Fibroblast of the conjunctiva (primary cell): Measurements from ENCODE around the gene TRAPPC3L.

Experiments
- DNase-seq: peaks from one replicate; pipeline ENCODE4 v3.0.0-alpha.2; 2010; ENCODE audit warnings: low read depth

Gene TRAPPC3L

GRCh38 chr6:116465246-116465645 is 80.2 kb downstream of the TRAPPC3L start:
- no peak for DNase-seq

DNA sequence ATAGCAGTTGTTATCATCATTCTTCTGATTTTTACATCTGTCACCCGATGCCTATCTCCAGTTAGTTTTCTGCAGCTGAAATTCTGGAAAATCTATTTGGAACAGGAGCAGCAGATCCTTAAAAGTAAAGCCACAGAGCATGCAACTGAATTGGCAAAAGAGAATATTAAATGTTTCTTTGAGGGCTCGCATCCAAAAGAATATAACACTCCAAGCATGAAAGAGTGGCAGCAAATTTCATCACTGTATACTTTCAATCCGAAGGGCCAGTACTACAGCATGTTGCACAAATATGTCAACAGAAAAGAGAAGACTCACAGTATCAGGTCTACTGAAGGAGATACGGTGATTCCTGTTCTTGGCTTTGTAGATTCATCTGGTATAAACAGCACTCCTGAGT is 82.2 kb downstream of the TRAPPC3L start:
- no peak for DNase-seq

DNA sequence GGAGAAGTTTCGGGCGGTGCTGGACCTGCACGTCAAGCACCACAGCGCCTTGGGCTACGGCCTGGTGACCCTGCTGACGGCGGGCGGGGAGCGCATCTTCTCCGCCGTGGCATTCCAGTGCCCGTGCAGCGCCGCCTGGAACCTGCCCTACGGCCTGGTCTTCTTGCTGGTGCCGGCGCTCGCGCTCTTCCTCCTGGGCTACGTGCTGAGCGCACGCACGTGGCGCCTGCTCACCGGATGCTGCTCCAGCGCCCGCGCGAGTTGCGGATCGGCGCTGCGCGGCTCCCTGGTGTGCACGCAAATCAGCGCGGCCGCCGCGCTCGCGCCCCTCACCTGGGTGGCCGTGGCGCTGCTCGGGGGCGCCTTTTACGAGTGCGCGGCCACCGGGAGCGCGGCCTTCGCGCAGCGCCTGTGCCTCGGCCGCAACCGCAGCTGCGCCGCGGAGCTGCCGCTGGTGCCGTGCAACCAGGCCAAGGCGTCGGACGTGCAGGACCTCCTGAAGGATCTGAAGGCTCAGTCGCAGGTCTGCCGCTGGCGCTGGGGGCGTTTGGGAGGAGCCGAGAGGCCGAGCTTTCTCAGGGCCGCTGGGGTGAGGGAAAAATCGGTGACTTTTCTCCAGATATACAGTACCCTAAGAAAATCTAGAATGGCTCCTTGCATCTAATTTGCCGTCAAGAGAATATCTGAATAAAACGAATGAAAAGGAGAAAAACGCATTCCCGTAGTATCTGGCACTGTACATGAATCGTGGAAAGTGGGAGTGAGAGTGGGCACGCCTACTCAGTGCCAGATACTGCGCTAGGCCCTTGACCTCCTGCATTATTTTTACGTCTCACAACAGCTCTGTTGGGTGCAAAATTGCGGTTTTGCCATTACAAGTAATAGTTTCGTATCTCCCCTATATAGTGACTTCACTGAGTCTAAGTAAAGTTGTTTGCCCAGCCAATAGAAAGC is 83.3 kb downstream of the TRAPPC3L start:
- no peak for DNase-seq

GRCh38 chr6:116461331-116461931 is 84.1 kb downstream of the TRAPPC3L start, which contains the start of gene CALHM6:
TSS of gene CALHM6 (plus strand) at chr6:116461375. CDS start at chr6:116461930, 555 bp downstream.
- no peak for DNase-seq

DNA sequence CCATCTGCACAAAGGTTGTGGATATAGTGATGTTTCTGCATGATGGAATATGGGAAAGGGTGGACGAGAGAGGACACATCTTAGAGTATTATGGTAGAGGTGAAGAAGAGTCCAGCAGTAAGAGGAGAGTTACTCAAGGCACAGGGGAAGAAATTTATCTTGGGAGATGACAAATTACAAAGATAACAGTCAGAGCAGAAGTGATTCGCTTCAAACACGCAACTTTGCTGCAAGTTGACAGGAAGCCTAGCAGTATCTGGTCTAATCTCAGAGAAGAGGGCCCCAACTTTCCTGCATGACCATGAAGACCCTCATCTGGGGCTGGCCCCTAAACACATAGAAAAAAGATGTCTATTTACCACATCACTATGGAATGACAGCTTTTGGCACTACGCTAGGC is 85.6 kb downstream of the TRAPPC3L start:
- no peak for DNase-seq

GRCh38 chr6:116458264-116458663 is 87.2 kb downstream of the TRAPPC3L start:
- DNase-seq = no peak

- DNase-seq = no peak
These were observed 88.6 kb downstream of the TRAPPC3L start for GRCh38 chr6:116456927-116457326.

DNA sequence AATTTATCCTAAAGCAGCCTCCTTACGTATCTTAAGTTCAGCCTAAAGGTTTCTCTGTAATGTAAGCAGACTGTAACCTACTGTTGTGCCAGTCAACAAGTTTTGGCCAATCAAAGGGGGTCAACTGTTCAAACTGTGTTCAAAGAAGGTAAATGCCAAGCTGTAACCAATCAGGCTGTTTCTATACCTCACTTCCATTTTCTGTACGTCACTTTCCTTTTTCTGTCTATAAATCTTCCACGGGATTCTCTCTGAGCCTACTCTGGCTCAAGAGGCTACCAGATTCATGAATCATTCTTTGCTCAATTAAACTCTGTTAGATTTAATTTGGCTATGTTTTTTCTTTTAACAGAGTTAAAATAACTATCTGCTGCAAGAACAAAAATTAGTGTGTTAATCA is 89.4 kb downstream of the TRAPPC3L start:
- no peak for DNase-seq

- DNase-seq = no peak
These were observed 93.0 kb downstream of the TRAPPC3L start for GRCh38 chr6:116452531-116452930.

DNA sequence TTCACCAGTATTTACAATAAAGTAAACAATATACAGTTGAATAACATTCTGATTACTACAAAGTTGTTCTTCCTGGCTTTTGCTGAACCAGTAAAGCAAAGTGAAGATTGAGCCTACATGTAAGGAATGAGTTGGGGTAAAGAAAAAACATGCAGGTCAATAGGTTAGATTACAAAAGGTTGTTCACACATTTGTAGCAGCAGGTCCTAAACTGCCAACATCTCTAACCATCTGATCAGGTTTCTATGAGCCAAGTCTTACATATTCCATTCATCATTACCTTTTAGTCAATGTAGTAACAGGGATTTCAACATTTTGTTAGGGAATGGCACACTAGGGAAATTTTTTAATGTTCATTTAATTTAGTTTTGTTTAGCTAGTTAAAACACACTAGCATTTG is 93.6 kb downstream of the TRAPPC3L start:
- no peak for DNase-seq

DNA sequence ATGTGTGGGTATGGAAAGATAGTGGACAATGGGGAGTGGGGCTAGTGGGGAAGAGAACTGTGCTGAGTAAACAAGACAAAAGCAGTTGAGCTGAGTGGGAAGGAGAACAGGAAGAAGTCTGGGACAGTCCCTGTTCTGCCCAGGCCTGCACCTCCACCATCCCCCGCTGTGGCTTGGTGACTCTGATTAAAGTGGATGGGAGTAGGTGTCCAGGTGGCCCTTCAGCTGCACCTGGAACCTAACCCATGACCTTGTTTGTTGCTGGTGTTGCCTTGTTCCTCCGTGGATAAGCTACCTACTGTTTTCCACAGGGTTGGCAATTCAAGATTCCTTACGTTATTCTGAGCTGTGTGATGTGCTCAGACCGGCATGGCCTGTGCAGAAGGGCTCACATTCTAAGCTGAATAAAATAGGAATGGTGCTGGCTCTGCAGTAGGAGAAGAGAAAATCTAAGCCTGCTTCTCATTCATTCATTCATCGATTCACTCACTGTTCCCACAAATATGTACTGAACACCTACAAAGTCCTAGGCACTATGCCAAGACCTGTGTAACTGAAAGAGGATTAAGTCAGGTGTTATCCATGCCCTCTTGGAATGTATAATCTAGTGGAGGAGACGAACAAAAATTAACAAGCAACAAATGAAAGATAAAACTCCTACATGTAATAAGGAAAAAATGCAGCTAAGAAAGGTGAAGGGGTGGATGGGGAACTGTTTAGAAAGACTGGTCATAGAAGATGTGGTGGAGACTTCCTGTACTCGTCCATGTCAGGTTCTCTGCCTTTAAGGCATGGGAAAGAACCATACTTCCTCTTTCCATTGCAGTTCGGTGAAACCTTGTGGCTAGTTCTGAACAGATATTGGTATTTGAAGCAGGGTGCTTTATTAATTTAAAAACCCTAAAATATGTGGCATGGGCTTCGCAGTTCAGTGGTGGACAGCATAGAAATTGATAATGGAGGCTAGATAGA is 94.4 kb downstream of the TRAPPC3L start:
- no peak for DNase-seq

DNA sequence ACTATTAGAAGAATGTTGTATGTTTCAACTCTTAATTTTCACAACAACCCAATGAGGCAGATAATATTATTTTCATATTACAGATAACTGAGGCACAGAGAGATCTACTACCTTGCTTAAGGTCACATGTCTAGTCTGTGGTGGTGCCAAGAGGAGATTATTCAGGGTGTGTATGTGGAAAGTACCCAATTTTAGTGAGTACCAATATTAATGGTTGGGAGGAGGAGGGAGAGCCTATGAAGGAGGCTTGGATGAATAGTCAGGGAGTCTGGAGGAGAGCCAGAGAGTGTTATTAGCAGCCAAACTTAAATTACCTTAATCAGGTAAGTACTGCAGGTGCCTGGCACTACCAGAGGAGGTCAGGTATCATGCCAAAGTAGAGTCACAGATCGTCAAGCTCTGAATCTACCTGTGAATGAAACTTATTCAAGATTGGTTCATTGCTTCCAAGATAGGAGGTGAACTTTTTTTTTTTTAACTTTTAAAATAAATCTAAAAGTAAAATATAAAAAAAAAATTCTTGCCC is 95.2 kb downstream of the TRAPPC3L start:
- no peak for DNase-seq

GRCh38 chr6:116449565-116449964 is 95.9 kb downstream of the TRAPPC3L start:
- DNase-seq = no peak

DNA sequence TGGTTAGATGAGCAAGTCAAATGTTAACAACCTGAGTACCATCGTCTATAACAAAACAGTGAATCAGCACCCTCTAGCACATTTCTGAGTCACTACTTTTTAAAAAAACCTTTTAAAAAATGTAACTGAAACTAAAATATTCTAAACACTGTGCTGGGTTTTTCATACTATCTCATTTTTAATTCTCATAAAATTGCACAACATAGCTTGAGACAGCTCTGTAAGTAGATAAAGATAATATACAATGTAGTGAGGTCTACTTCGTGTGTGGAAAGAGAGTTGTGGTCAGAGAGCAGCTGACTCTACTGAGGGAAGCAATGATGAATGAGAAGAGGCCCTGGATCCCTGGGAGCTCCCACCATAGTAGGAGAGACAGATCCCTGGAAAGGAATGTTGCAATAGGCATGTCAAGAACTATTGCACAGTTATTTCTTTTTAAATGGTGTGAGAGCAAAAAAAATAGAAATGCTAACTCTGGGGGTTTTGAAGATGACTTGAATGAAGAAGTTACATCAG is 97.9 kb downstream of the TRAPPC3L start:
- DNase-seq = peak; percentile 66

DNA sequence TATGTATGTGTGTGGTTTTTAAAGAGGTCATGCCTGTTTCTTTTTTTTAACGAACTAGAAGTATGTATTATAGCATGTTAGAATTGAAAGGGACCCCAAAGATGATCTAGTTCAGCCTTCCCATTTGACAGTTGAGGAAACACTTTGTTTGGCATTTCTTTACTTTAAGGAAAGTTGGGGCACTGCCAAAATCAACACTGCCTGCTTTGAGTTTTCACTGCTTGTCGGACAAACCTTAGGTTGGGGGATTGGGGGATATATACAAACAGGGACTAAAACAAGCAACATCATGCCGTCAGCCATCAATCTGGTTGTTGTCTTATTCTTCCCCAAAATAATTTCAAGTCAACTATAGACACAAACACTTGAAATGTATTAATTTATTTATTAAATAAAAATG is 98.4 kb downstream of the TRAPPC3L start:
- DNase-seq = no peak

DNA sequence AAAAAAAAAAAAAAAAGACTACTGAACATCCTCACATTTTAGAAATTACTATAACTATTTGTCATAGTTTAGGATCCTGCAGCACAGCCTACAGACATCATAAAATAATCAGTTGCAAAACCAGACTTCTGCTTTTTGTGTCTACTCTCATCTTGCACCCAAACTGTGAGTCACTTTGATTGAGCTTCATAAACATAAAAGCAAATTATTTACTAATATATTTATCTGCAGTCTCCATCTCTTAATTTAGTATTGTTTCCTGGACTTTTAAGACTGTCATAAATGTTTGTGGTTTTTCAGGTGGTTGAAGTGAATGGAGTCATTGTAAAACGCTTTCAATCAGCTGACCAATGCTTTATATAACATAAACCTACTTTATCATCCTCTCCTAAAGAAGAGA is 99.1 kb downstream of the TRAPPC3L start:
- no peak for DNase-seq

- DNase-seq = no peak
These were observed 100.4 kb downstream of the TRAPPC3L start for GRCh38 chr6:116445102-116445501.
